Measurements from ENCODE around the gene CLIC4. TPM values are rescaled to one million over a fixed set of nuclear protein-coding genes. Genes with fewer than 3 reads are reported as not detected.

CLIC4 gene
- total RNA-seq, 2 experiments from 2014 or later = 7.1 to 7.7 TPM

DNA sequence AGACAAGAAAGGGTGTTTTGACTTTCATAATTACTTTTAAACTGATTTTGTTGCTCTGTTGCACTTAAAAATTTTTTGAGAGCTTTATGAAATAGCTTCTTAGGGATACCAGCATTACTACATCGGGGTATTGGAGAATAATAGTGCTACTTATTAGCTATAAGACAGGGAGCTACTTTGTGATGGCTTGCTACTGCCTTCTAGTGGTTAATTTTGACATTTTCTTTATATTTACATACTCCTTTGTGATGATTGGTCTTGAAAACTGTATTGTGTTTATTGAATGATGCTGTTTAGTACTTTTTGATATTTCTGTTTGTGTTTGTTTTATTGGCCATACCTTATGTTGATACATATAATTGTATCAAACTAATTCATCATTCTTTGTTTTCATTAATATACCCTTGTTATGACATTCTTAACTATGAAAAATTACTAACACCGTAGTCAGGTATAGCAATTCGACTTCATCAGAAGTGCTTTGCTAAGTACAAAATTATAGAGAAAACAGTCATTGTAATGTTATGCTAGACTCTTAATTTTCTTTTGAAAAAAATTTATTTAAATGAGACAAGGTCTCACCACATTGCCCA lies 85.5 kb downstream of the CLIC4 start:
- no peaks in the 10 kb centered on the region for H3K4me1 Mint-ChIP-seq (ENCODE audit: low read depth)

DNA sequence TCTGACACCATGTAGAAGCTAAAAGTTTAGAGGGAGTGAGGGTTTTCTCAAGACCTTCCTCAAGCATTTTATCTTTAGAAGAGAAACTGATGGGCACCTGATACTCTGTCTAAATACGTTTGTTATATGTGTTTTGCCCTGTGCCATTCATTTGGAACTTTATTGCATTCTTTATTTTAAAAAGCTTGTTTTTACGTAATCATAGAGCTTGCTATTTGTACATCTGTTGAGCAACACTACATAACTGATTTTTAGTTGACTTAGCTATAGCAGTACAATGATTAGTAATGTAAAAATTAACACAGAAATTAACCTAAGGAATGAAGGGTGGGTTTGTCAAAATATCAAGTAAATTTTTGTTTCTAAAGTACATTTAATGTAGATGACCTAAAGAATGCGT lies 96.3 kb downstream of the CLIC4 start:
- CTCF ChIA-PET = interaction anchor here (0.7 to 2.5 kb wide), 3 partner anchors 11 to 363 kb away, joined by 3 to 8 read pairs (median 4); no protein-coding TSS in a partner anchor
- H3K4me1 Mint-ChIP-seq (ENCODE audit: low read depth) = peaks cover 3% of the 10 kb centered on the region

More for the DNA sequence above, 85.5 kb downstream of the CLIC4 start:
- peak; percentile 51 for ATAC-seq
- peaks cover 7% of the 10 kb centered on the region for H3K27me3 Mint-ChIP-seq (ENCODE audit: low read depth)
- CTCF ChIA-PET = interaction anchor here (0.7 to 10.0 kb wide), 51 partner anchors 9 to 632 kb away, joined by 3 to 240 read pairs (median 4); partner anchors contain the start of gene CLIC4
- POLR2A ChIA-PET = no interaction called here
- no peaks in the 10 kb centered on the region for H3K36me3 Mint-ChIP-seq (ENCODE audit: low read depth)
- H3K4me3 Mint-ChIP-seq = no peak overlapping the region
- no peak for DNase-seq
- no peaks in the 10 kb centered on the region for H3K9me3 Mint-ChIP-seq (ENCODE audit: insufficient read depth)
- no peak overlapping the region for H3K27ac Mint-ChIP-seq

DNA sequence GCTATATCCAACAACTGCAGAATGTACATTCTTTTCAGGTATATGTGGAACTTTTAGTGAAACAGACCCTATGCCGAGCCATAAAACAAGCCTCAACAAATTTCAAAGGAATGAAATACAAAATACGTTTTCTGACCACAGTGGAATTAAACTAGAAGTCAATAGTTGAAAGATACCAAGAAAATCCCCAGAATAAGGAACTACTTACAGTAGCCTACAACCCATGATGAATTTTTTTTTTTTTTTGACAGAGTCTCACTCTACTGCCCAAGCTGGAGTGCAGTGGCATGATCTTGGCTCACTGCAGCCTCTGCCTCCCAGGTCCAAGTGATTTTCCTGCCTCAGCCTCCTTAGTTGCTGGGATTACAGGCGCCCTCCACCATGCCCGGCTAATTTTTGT lies 101.4 kb downstream of the CLIC4 start:
- ATAC-seq (no peak), DNase-seq (peak; percentile 11)
- Mint-ChIP-seq H3K27ac (no peak overlapping the region), H3K36me3 (ENCODE audit: low read depth) (no peaks in the 10 kb centered on the region), H3K9me3 (ENCODE audit: insufficient read depth) (no peaks in the 10 kb centered on the region), H3K4me1 (ENCODE audit: low read depth) (peaks cover 24% of the 10 kb centered on the region), H3K4me3 (no peak overlapping the region), H3K27me3 (ENCODE audit: low read depth) (peaks cover 42% of the 10 kb centered on the region)
- ChIA-PET POLR2A (no interaction called here), CTCF (interaction anchor here (1.5 to 4.4 kb wide), 14 partner anchors 16 to 357 kb away, joined by 3 to 79 read pairs (median 8); no protein-coding TSS in a partner anchor)

More for the DNA sequence above, 96.3 kb downstream of the CLIC4 start:
- DNase-seq (no peak), ATAC-seq (no peak)
- Mint-ChIP-seq H3K27me3 (ENCODE audit: low read depth) (peaks cover 52% of the 10 kb centered on the region), H3K9me3 (ENCODE audit: insufficient read depth) (no peaks in the 10 kb centered on the region), H3K27ac (no peak overlapping the region), H3K36me3 (ENCODE audit: low read depth) (no peaks in the 10 kb centered on the region), H3K4me3 (no peak overlapping the region)
- POLR2A ChIA-PET = no interaction called here

DNA sequence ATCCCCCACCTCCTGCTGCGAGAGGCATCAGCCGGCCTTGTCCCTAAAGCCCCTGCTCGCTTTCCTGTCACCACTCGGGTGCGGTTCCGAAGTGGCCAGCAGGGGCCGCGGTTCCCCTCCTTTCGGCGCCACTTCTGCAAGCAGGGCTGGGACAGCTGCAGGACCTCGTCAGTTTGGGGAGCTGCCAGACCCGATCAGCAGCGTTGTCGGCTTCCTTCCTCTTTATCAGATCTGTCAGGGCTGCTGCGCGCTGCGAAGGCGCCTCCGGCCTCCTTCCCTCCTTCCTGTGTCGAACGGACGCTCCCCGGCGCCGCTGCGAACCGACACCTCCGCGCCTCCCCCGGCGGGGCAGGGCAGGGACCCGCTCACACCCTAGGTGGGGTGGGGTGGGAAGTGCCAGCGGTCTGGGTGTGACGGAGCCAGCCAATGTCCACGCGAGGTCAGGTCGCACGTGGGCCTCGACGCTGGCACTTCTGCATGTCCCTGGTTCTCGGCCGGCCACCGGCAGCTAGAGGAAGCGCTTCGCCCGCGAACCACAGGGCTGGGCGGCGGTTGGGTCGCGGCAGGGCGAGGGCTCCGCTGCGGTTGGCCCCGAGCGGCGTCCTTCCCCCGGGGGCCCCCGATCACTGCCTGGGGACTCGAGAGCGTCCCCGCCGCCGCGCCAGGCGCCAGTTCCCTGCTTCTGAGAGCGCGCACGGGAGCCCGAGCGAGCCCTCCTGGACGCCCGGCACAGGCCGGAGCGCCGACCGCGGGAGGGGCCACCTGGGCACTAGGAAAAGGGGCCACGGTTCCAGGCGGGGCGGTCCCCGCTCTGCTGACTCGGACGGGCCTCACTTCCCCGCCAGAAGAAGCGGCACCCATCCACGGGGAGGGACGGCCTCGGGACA lies 103.0 kb downstream of the CLIC4 start:
- peak overlapping the region; percentile 56 for H3K4me3 Mint-ChIP-seq
- peak; percentile 94 for DNase-seq
- POLR2A ChIA-PET = interaction anchor here (0.9 to 1.0 kb wide), 2 partner anchors 66 to 81 kb away, joined by 3 read pairs; no protein-coding TSS in a partner anchor
- peaks cover 24% of the 10 kb centered on the region for H3K4me1 Mint-ChIP-seq (ENCODE audit: low read depth)
- H3K27ac Mint-ChIP-seq = peak overlapping the region; percentile 70
- H3K9me3 Mint-ChIP-seq (ENCODE audit: insufficient read depth) = no peaks in the 10 kb centered on the region
- peak; percentile 98 for ATAC-seq
- no peaks in the 10 kb centered on the region for H3K36me3 Mint-ChIP-seq (ENCODE audit: low read depth)
- H3K27me3 Mint-ChIP-seq (ENCODE audit: low read depth) = peaks cover 47% of the 10 kb centered on the region
- CTCF ChIA-PET = interaction anchor here (0.6 to 4.4 kb wide), 52 partner anchors 12 to 602 kb away, joined by 3 to 79 read pairs (median 6); partner anchors contain the start of genes CLIC4, RUNX3 and SYF2

DNA sequence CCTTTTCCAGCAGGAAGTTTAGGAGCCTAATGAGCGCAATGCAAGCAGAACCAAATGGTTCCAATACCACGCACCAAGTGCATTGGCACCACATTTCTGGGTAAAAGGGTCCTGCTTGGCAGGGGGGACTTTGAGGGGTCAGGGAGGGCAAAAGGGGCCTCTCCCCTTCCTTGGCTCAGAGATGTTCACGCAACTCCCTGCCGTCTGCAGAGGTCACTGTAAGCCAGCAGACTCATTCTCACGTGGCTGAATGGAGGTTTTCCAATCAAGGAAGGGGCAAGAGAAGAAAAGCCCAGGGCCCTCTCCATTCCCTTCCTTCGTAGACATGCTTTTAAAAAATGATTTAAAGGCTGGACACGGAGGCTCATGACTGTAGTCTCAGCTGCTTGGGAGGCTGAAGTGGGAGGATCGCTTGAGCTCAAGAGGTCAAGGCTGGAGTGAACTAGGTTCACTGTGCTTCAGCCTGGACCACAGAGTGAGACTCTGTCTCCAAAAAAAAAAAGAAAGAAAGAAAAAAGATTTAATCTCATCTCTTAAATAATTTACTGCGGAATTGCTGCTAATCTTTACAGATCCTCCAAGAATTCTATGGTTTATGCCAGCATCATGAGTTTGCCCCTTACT lies 104.5 kb downstream of the CLIC4 start:
- no peak for ATAC-seq
- ChIA-PET CTCF (interaction anchor here (0.9 to 4.4 kb wide), 14 partner anchors 15 to 382 kb away, joined by 3 to 79 read pairs (median 3); partner anchors contain the start of genes RUNX3 and SYF2), POLR2A (no interaction called here)
- Mint-ChIP-seq H3K27ac (no peak overlapping the region), H3K4me1 (ENCODE audit: low read depth) (peaks cover 24% of the 10 kb centered on the region), H3K9me3 (ENCODE audit: insufficient read depth) (no peaks in the 10 kb centered on the region), H3K27me3 (ENCODE audit: low read depth) (peaks cover 50% of the 10 kb centered on the region), H3K36me3 (ENCODE audit: low read depth) (no peaks in the 10 kb centered on the region), H3K4me3 (no peak overlapping the region)
- DNase-seq = peak; percentile 39

DNA sequence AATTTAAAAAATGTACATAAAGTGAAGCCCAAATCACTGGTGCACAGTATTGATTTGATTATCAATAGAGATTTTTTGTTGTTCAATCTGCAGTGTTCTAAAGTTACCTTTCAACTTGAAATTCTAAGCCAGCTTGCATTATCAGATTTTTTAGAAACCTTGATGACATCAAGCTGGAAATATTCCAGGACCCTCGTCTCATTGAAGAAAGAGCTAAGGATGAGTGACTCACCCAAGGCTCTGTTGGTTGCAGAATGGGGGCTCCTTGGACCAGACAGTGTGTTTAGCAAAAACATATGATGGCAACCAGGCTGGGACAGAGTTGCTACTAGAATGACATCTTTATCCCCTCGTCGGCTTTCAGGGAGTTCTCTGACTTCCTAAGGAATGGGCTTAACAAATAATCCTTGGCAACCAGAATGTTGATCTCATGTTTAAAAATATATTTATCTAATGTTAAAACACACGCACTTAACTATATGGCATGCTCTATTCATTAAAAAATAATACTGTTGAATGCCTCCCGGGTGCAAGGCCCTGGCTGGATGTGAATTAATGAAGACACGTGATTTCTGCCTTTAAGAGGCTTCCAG lies 105.2 kb downstream of the CLIC4 start:
- Mint-ChIP-seq H3K27me3 (ENCODE audit: low read depth) (peaks cover 53% of the 10 kb centered on the region), H3K27ac (no peak overlapping the region), H3K4me3 (no peak overlapping the region), H3K4me1 (ENCODE audit: low read depth) (peaks cover 24% of the 10 kb centered on the region), H3K9me3 (ENCODE audit: insufficient read depth) (no peaks in the 10 kb centered on the region), H3K36me3 (ENCODE audit: low read depth) (no peaks in the 10 kb centered on the region)
- ATAC-seq = no peak
- CTCF ChIA-PET = interaction anchor here (0.6 to 4.4 kb wide), 10 partner anchors 80 to 382 kb away, joined by 3 to 79 read pairs (median 3); partner anchors contain the start of genes RUNX3 and SYF2
- POLR2A ChIA-PET = no interaction called here
- peak; percentile 14 for DNase-seq

DNA sequence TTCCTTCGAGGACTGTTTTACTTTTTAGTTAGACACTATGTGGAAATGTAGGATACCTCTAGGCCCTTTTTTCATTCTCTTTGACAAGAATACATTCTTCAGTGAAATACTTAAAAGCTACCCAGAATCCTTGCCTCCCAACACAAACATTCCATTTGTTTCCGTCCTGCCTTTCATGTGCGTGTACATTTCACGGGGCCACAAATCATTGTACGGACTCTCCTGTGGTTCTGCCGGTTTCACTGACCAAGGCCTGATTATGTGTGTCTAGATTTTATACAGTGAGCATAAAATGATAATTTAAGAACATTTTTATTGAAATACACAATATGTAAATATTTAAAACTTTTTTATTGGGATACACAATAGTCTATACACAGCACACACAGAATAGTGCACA lies 108.4 kb downstream of the CLIC4 start:
- CTCF ChIA-PET = no interaction called here
- H3K4me1 Mint-ChIP-seq (ENCODE audit: low read depth) = peaks cover 11% of the 10 kb centered on the region
- H3K4me3 Mint-ChIP-seq = no peak overlapping the region
- H3K27ac Mint-ChIP-seq = no peak overlapping the region
- no peak for DNase-seq
- peaks cover 54% of the 10 kb centered on the region for H3K27me3 Mint-ChIP-seq (ENCODE audit: low read depth)
- ATAC-seq = no peak
- H3K9me3 Mint-ChIP-seq (ENCODE audit: insufficient read depth) = no peaks in the 10 kb centered on the region
- no peaks in the 10 kb centered on the region for H3K36me3 Mint-ChIP-seq (ENCODE audit: low read depth)
- POLR2A ChIA-PET = no interaction called here

DNA sequence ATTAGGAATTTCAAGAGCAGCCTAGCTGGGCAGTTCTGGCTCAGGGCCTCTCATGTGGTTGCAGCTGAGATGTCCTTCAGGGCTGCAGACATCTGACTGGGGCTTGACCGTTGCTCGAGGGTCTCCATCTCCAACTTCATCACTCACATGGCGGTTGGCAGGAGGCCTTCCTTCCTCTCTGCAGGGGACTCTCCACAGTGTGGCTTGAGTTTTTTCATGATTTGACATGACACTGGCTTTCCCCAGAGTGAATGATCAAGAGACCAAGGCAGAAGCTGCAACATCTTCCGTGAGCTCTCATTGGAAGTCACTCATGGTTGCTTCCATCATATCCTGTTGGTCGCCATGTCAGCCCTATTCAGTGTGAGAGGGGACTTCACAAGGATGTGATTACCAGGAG lies 110.2 kb downstream of the CLIC4 start:
- H3K27me3 Mint-ChIP-seq (ENCODE audit: low read depth) = peaks cover 47% of the 10 kb centered on the region
- no peaks in the 10 kb centered on the region for H3K36me3 Mint-ChIP-seq (ENCODE audit: low read depth)
- DNase-seq (peak; percentile 14), ATAC-seq (no peak)
- no peaks in the 10 kb centered on the region for H3K4me1 Mint-ChIP-seq (ENCODE audit: low read depth)
- ChIA-PET CTCF (interaction anchor here (0.9 to 1.8 kb wide), 2 partner anchors 77 to 245 kb away, joined by 4 read pairs; no protein-coding TSS in a partner anchor), POLR2A (no interaction called here)
- H3K9me3 Mint-ChIP-seq (ENCODE audit: insufficient read depth) = no peaks in the 10 kb centered on the region
- H3K4me3 Mint-ChIP-seq = no peak overlapping the region
- no peak overlapping the region for H3K27ac Mint-ChIP-seq

DNA sequence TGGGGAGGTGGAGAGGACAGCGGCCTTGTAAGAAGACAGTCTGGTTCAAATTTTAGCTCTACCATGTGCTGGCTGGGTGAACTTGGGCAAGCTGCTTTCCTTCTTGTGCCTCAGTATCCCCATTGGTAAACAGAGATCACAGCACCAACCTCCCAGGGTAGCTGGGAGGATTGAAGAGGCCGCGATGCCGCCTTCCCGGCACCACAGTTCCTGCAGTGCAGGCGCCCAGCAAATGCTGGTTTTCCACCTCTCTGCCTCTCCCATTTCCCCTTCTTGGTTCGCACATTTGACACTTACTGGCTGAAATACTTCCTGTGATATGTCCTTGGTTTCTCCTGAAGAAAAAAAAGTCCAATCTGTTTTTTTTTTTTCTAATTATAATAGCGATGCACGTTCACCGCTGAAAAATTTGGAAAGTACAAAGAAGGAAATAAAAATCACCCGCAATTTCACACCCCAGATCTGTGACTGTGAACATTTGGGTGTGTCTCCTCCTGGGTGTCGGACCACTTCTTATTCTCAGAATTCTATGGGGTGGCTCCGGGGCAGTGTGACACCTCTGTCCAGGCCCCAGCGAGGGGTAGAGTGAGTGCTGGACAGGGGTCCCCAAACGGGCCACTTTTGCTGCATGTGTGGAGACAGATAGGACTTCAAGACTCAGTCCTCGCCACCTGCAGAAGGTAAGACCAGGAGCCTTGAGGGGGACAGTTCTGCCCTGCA lies 111.7 kb downstream of the CLIC4 start:
- Mint-ChIP-seq H3K4me3 (no peak overlapping the region), H3K36me3 (ENCODE audit: low read depth) (no peaks in the 10 kb centered on the region), H3K4me1 (ENCODE audit: low read depth) (no peaks in the 10 kb centered on the region), H3K27ac (no peak overlapping the region), H3K27me3 (ENCODE audit: low read depth) (peaks cover 41% of the 10 kb centered on the region), H3K9me3 (ENCODE audit: insufficient read depth) (no peaks in the 10 kb centered on the region)
- ChIA-PET CTCF (no interaction called here), POLR2A (no interaction called here)
- DNase-seq = peak; percentile 15
- ATAC-seq = no peak

DNA sequence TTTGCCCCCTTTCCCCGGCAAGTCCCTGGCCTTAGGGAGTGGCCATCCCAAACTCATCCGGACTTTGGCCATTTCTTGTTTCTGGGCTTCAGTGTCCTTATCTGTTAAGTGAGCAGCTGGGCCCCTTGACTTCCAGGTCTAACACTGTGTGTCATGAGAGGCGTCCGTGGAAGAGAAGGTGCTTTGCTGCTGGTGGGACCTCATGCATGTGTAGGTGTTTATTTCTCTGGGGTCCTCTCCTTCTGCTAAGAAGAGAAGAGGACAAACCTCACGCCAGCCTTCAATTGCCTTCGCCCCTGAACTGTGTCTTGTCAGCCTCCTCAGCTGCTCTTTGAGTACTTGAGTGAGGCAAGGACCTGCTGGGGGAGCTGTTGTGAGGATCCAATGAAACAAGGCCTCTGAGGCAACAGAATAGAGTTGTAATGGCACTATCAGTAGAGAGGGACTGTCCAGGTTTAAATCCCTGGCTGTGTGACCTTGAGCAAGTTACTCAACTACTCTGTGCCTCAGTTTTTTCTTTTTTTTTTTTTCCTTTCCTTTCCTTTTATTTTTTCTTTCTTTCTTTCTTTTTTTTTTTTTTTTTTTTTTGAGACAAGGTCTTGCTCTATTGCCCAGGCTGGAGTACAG lies 112.4 kb downstream of the CLIC4 start:
- Mint-ChIP-seq H3K27ac (no peak overlapping the region), H3K4me3 (no peak overlapping the region), H3K9me3 (ENCODE audit: insufficient read depth) (no peaks in the 10 kb centered on the region), H3K27me3 (ENCODE audit: low read depth) (peaks cover 34% of the 10 kb centered on the region), H3K36me3 (ENCODE audit: low read depth) (no peaks in the 10 kb centered on the region), H3K4me1 (ENCODE audit: low read depth) (no peaks in the 10 kb centered on the region)
- ChIA-PET CTCF (no interaction called here), POLR2A (no interaction called here)
- DNase-seq (peak; percentile 21), ATAC-seq (no peak)

DNA sequence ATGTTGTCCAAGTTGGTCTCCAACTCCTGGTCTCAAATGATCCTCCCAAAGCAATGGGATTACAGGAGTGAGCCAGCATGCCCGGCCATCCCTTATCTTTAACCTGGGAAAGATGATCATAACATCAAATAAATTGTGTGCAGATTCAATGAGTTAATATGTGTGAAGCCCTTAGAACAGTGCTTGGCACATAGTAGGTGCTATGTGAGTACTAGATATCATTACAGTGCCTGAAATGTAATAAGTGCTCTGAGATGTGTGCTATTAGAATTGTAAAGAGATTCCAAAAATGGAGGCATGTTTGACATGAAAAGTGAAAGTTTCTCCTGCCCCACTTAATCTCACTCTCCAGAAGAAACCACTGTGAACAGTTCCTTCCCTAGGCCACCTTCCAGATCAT lies 113.0 kb downstream of the CLIC4 start:
- no peak overlapping the region for H3K4me3 Mint-ChIP-seq
- H3K9me3 Mint-ChIP-seq (ENCODE audit: insufficient read depth) = no peaks in the 10 kb centered on the region
- H3K4me1 Mint-ChIP-seq (ENCODE audit: low read depth) = no peaks in the 10 kb centered on the region
- ChIA-PET CTCF (no interaction called here), POLR2A (no interaction called here)
- H3K36me3 Mint-ChIP-seq (ENCODE audit: low read depth) = no peaks in the 10 kb centered on the region
- H3K27me3 Mint-ChIP-seq (ENCODE audit: low read depth) = peaks cover 28% of the 10 kb centered on the region
- H3K27ac Mint-ChIP-seq = no peak overlapping the region
- ATAC-seq (no peak), DNase-seq (no peak)

Data from activated CD8-positive, alpha-beta T cell treated with anti-CD3 and anti-CD28 coated beads, Interleukin-2, amount 10 ng/mL, durations not matched to agents 7 days and 5 days (primary cell).